ENCODE data around the gene FAM241B. TPM values are rescaled to one million over a fixed set of nuclear protein-coding genes. Genes with fewer than 3 reads are reported as not detected.

The FAM241B gene
- total RNA-seq, 1 experiment from 2014 or later, result 24.9 TPM

GRCh38 chr10:69646185-69647060 is 16.4 kb downstream of the FAM241B start:
- POLR2A ChIA-PET, result interaction anchor here (0.7 to 0.8 kb wide), 2 partner anchors 69 to 82 kb away, joined by 4 to 7 read pairs; no protein-coding TSS in a partner anchor
- H3K27ac Mint-ChIP-seq (ENCODE audit: unreplicated experiment), result no peak overlapping the region
- peak in 1 of 2 experiments; percentile 32 for DNase-seq
- H3K36me3 ChIP-seq (ENCODE audit: control insufficient read depth, insufficient read depth, low read length), result no peaks in the 10 kb centered on the region
- H3K9me3 Mint-ChIP-seq (ENCODE audit: unreplicated experiment), result no peaks in the 10 kb centered on the region
- H3K4me1 Mint-ChIP-seq (ENCODE audit: low read depth, unreplicated experiment), result no peaks in the 10 kb centered on the region
- no peaks in the 10 kb centered on the region for H3K4me1 ChIP-seq
- intact Hi-C loops (cut with micrococcal nuclease; ENCODE audit: unreplicated experiment), result no loop called here
- CTCF ChIA-PET, result interaction anchor here (1.0 to 1.6 kb wide), 4 partner anchors 9 to 155 kb away, joined by 3 to 8 read pairs (median 4); no protein-coding TSS in a partner anchor
- no TSS peak for BruUV-seq (replicated peaks)
- H3K36me3 Mint-ChIP-seq (ENCODE audit: insufficient read depth, unreplicated experiment), result no peaks in the 10 kb centered on the region
- no peak overlapping the region for H3K4me3 Mint-ChIP-seq (ENCODE audit: unreplicated experiment)
- no peak overlapping the region for H3K4me3 ChIP-seq (ENCODE audit: low read depth, low read length)
- no peak for TF ChIP-seq CTCF (IDR thresholded peaks at IDR 0.05; ENCODE audit: insufficient read depth in 1 of 2, low read depth in 1 of 2, low read length in 1 of 2, severe bottlenecking in 1 of 2, unreplicated experiment in 1 of 2)
- peaks cover 19% of the 10 kb centered on the region for H3K27me3 Mint-ChIP-seq (ENCODE audit: insufficient read depth, unreplicated experiment)
- no peaks in the 10 kb centered on the region for H3K27me3 ChIP-seq (replicated peaks; ENCODE audit: control insufficient read depth, insufficient read depth, low read length)
- no peaks in the 10 kb centered on the region for H3K9me3 ChIP-seq

- no peaks in the 10 kb centered on the region for H3K36me3 ChIP-seq (ENCODE audit: control insufficient read depth, insufficient read depth, low read length)
These were observed 17.1 kb downstream of the FAM241B start for GRCh38 chr10:69647126-69647525.

More at GRCh38 chr10:69647126-69647525, 17.1 kb downstream of the FAM241B start:
- Histone ChIP-seq H3K4me3 (ENCODE audit: low read depth, low read length) (no peak overlapping the region), H3K27me3 (replicated peaks; ENCODE audit: control insufficient read depth, insufficient read depth, low read length) (no peaks in the 10 kb centered on the region), H3K9me3 (no peaks in the 10 kb centered on the region), H3K4me1 (no peaks in the 10 kb centered on the region)
- ChIA-PET CTCF (interaction anchor here (0.6 to 1.6 kb wide), 3 partner anchors 10 to 1672 kb away, joined by 4 read pairs; partner anchors contain the start of gene SLC29A3), POLR2A (no interaction called here)
- H3K27me3 Mint-ChIP-seq (ENCODE audit: insufficient read depth, unreplicated experiment), result peaks cover 19% of the 10 kb centered on the region
- H3K4me1 Mint-ChIP-seq (ENCODE audit: low read depth, unreplicated experiment), result no peaks in the 10 kb centered on the region
- intact Hi-C loops (cut with micrococcal nuclease; ENCODE audit: unreplicated experiment), result no loop called here
- no peak for TF ChIP-seq CTCF (IDR thresholded peaks at IDR 0.05; ENCODE audit: insufficient read depth in 1 of 2, low read depth in 1 of 2, low read length in 1 of 2, severe bottlenecking in 1 of 2, unreplicated experiment in 1 of 2)
- no peaks in the 10 kb centered on the region for H3K36me3 Mint-ChIP-seq (ENCODE audit: insufficient read depth, unreplicated experiment)
- no peak overlapping the region for H3K27ac Mint-ChIP-seq (ENCODE audit: unreplicated experiment)
- H3K9me3 Mint-ChIP-seq (ENCODE audit: unreplicated experiment), result no peaks in the 10 kb centered on the region
- no peak overlapping the region for H3K4me3 Mint-ChIP-seq (ENCODE audit: unreplicated experiment)
- no TSS peak for BruUV-seq (replicated peaks)
- DNase-seq, result peak in 1 of 2 experiments; percentile 21

Measured in Caco-2 (cell line).